HG03565 (cell line): ENCODE measurements around the gene ACOX3.
"Not testable (repeated sequence)": the region's sequence is repeated elsewhere in the genome, so short reads cannot be mapped to it uniquely, and the experiment has no call there.

ENCODE experiments used
- ATAC-seq: cut with Tn5 transposase; IDR thresholded peaks from one replicate; pipeline ENCODE4 v1.9.1; 2021; ENCODE audit warnings: mild to moderate bottlenecking, moderate library complexity; ENCODE audit not compliant: unreplicated experiment

The ACOX3 gene

GRCh38 chr4:8343967-8344331, 96.6 kb downstream of the ACOX3 start:
- ATAC-seq = no peak

- no peak for ATAC-seq
Observed at GRCh38 chr4:8343262-8343966, 97.1 kb downstream of the ACOX3 start.

- no peak for ATAC-seq
Observed at GRCh38 chr4:8342651-8343261, 97.8 kb downstream of the ACOX3 start.

- ATAC-seq = no peak
Observed at GRCh38 chr4:8341691-8342090, 98.8 kb downstream of the ACOX3 start.

- ATAC-seq = not testable (repeated sequence)
Observed at GRCh38 chr4:8341281-8341680, 99.2 kb downstream of the ACOX3 start.

GRCh38 chr4:8340781-8341241, 99.7 kb downstream of the ACOX3 start:
- no peak for ATAC-seq

- no peak for ATAC-seq
Observed at GRCh38 chr4:8338351-8338961, 102.1 kb downstream of the ACOX3 start.

GRCh38 chr4:8336412-8337075, 104.0 kb downstream of the ACOX3 start:
- no peak for ATAC-seq

GRCh38 chr4:8335848-8336247, 104.7 kb downstream of the ACOX3 start:
- no peak for ATAC-seq

GRCh38 chr4:8334786-8335460, 105.6 kb downstream of the ACOX3 start:
- ATAC-seq = no peak

GRCh38 chr4:8333726-8334460, 106.6 kb downstream of the ACOX3 start:
- ATAC-seq = no peak

GRCh38 chr4:8332891-8333331, 107.6 kb downstream of the ACOX3 start:
- no peak for ATAC-seq

- ATAC-seq = no peak
Observed at GRCh38 chr4:8332038-8332857, 108.3 kb downstream of the ACOX3 start.

GRCh38 chr4:8331575-8331955, 109.0 kb downstream of the ACOX3 start:
- no peak for ATAC-seq

GRCh38 chr4:8330821-8331574, 109.5 kb downstream of the ACOX3 start:
- ATAC-seq = no peak

- ATAC-seq = no peak
Observed at GRCh38 chr4:8329859-8330761, 110.4 kb downstream of the ACOX3 start.

GRCh38 chr4:8329560-8329858, 111.0 kb downstream of the ACOX3 start:
- ATAC-seq = no peak
